HepG2 (cell line): ENCODE measurements around the gene YEATS2. TPM values are rescaled to one million over a fixed set of nuclear protein-coding genes. Genes with fewer than 3 reads are reported as not detected.

Experiments
- ATAC-seq: fragments of 200-7000 bp; cut with Tn5 transposase; 3 replicates; pipeline ENCODE4 v1.9.1; 2020; ENCODE audit warnings: mild to moderate bottlenecking, moderate library complexity
- BruUV-seq: library from RNA; stranded (reverse); fragments of 400-500 nt; replicated peaks from 2 replicates; lab custom pipeline; 2021; lab: Mats Ljungman, UMichigan
- CTCF ChIA-PET: fragments of 300-600 bp; formaldehyde crosslinking; extraction: SDS; loops from one replicate; lab custom pipeline; 2021; ENCODE audit warnings: low total read pairs, inconsistent platforms, low intra/inter-chr PET ratio; lab: Yijun Ruan, JAX
- POLR2A ChIA-PET: fragments of 350-600 bp; sonication (Branson Sonifier 250); formaldehyde crosslinking; loops from one replicate; lab custom pipeline; 2020; ENCODE audit warnings: antibody characterized with exemption, inconsistent platforms; lab: Yijun Ruan, JAX
- DNase-seq: peaks from one replicate; pipeline ENCODE4 v3.0.0-alpha.2; 2015; ENCODE audit warnings: low spot score
- FAIRE-seq: peaks from 3 replicates; lab custom pipeline; 2011; peaks lifted over from hg19 to GRCh38; lab: Jason Lieb, UNC
- H2AFZ ChIP-seq: one replicate; pipeline ENCODE4 v1.6.1; 2011; ENCODE audit warnings: low read length, inconsistent platforms
- H3K27ac ChIP-seq: fragments of 300-600 bp; 3 replicates; pipeline ENCODE4 v1.8.0; 2011; ENCODE audit warnings: mixed run types, mild to moderate bottlenecking, mixed read lengths, low read length, inconsistent platforms; ENCODE audit not compliant: insufficient read depth; ENCODE audit errors: extremely low read length
- H3K27me3 ChIP-seq, 2 experiments: fragments of 200-600 bp in 1 of 2; 2 replicates in 1 of 2; 3 replicates in 1 of 2; pipeline versions ENCODE4 v1.6.0 to v1.8.0; 2011; ENCODE audit warnings: low read length in 2 of 2, mild to moderate bottlenecking in 2 of 2, moderate library complexity in 2 of 2, inconsistent platforms in 1 of 2; ENCODE audit not compliant: insufficient read depth in 2 of 2, control insufficient read depth in 1 of 2
- H3K36me3 ChIP-seq, 2 experiments: fragments of 200-600 bp in 1 of 2; replicated peaks in 1 of 2; 2 replicates in 1 of 2; 3 replicates in 1 of 2; pipeline versions ENCODE4 v1.5.1 to v1.8.0; 2011; ENCODE audit warnings: low read length in 2 of 2, inconsistent platforms in 1 of 2; ENCODE audit not compliant: insufficient read depth in 2 of 2, control insufficient read depth in 1 of 2
- H3K4me1 ChIP-seq: 2 replicates; pipeline ENCODE4 v1.5.1; 2012; ENCODE audit warnings: low read length, inconsistent platforms; ENCODE audit not compliant: insufficient read depth
- H3K4me2 ChIP-seq: 2 replicates; pipeline ENCODE4 v1.6.0; 2011; ENCODE audit warnings: low read depth, low read length, inconsistent platforms
- H3K4me3 ChIP-seq, 3 experiments: fragments of 200-600 bp in 1 of 3; sonication (generic), shearing (Covaris generic) in 1 of 3; replicated peaks in 1 of 3; 2 replicates each; pipeline ENCODE4 v1.5.1; 2011 to 2016; ENCODE audit warnings: low read length in 3 of 3, inconsistent platforms in 2 of 3, low read depth in 2 of 3, mild to moderate bottlenecking in 2 of 3, control low read depth in 1 of 3, mixed read lengths in 1 of 3; ENCODE audit not compliant: insufficient read depth in 1 of 3
- H3K79me2 ChIP-seq: one replicate; pipeline ENCODE4 v1.6.1; 2011; ENCODE audit warnings: low read length, inconsistent platforms; ENCODE audit not compliant: insufficient read depth
- H3K9ac ChIP-seq: 2 replicates; pipeline ENCODE4 v1.6.0; 2011; ENCODE audit warnings: mild to moderate bottlenecking, low read depth, low read length, inconsistent platforms; ENCODE audit not compliant: insufficient read depth
- H3K9me3 ChIP-seq: 2 replicates; pipeline ENCODE4 v1.5.1; 2012; ENCODE audit warnings: mild to moderate bottlenecking, low read length
- H4K20me1 ChIP-seq: 2 replicates; pipeline ENCODE4 v1.6.0; 2011; ENCODE audit warnings: inconsistent platforms, mild to moderate bottlenecking, low read length, moderate library complexity; ENCODE audit not compliant: insufficient read depth
- CBX5 ChIP-seq: sonication (generic); formaldehyde crosslinking; IDR thresholded peaks from 2 replicates; pipeline ENCODE4 v1.4.0; 2020; ENCODE audit warnings: missing genetic modification reagents, borderline replicate concordance
- HOXA5 ChIP-seq: sonication (generic); formaldehyde crosslinking; IDR thresholded peaks from 2 replicates; pipeline ENCODE4 v1.4.0; 2020; ENCODE audit warnings: missing genetic modification reagents
- KDM4B ChIP-seq: sonication (generic); formaldehyde crosslinking; IDR thresholded peaks from 2 replicates; pipeline ENCODE4 v1.4.0; 2020; ENCODE audit warnings: missing genetic modification reagents
- NCOA2 ChIP-seq: sonication (generic); formaldehyde crosslinking; IDR thresholded peaks from 2 replicates; pipeline ENCODE4 v1.8.0; 2022; ENCODE audit warnings: inconsistent platforms
- PLRG1 ChIP-seq: fragments of 450-650 bp; conservative IDR thresholded peaks from 2 replicates; pipeline ENCODE4 v1.6.1; 2016
- RFX5 ChIP-seq: IDR thresholded peaks from 2 replicates; pipeline ENCODE4 v1.6.1; 2011; ENCODE audit warnings: low read depth, low read length, improper control_type of control experiment
- ZNF260 ChIP-seq: sonication (generic); formaldehyde crosslinking; IDR thresholded peaks from 2 replicates; pipeline ENCODE4 v1.4.0; 2020; ENCODE audit warnings: missing genetic modification reagents, low read depth, mild to moderate bottlenecking, borderline replicate concordance
- WGBS: methylation state at CpG from one replicate; pipeline ENCODE4 v1.1.6; 2017; ENCODE audit warnings: low lambda C conversion rate; 5-methylcytosine and 5-hydroxymethylcytosine counted together
- in situ Hi-C: cut with HindIII; loops from 2 replicates; pipeline ENCODE4 v1.10.0; 2017; ENCODE audit warnings: low pct_unique_long_range_greater_than_20kb; ENCODE audit not compliant: extremely low pct_ligation_motif_present
- intact Hi-C: fragments of 100-400 bp; cut with micrococcal nuclease; formaldehyde crosslinking; loops from one replicate; pipeline ENCODE4 v1.10.0; 2022; ENCODE audit not compliant: unreplicated experiment
- polyA plus RNA-seq, 8 experiments: library from polyadenylated mRNA; depleted of rRNA in 3 of 8; stranded (reverse) in 7 of 8; unstranded in 1 of 8; fragments of >200 nt; fragmentation: Illumina TruSeq in 4 of 8; extraction: Trizol in 4 of 8; gene quantifications; 2 replicates each; pipeline versions ENCODE4 v1.2.1 to v1.2.3, GENCODE V29; 2011 to 2016; ENCODE audit warnings: low read depth in 4 of 8, missing spikeins in 1 of 8, mixed read lengths in 1 of 8; ENCODE audit not compliant: insufficient read depth in 1 of 8
- total RNA-seq, 5 experiments: library from RNA; depleted of rRNA; stranded (reverse); fragments of >200 nt; fragmentation: Illumina TruSeq; extraction: Trizol; gene quantifications; 2 replicates each; pipeline ENCODE4 v1.2.3, GENCODE V29; 2016; ENCODE audit warnings: low read depth in 1 of 5
- TF ChIP-seq, protein P1 (sequence below): IDR thresholded peaks from 2 replicates; pipeline ENCODE4 v1.6.1; 2016; ENCODE audit warnings: low read depth
- TF ChIP-seq, protein P2 (sequence below): sonication (generic); formaldehyde crosslinking; IDR thresholded peaks from 2 replicates; pipeline ENCODE4 v1.8.0; 2022; ENCODE audit warnings: mild to moderate bottlenecking, missing genetic modification reagents, borderline replicate concordance
- TF ChIP-seq, protein P3 (sequence below): sonication (generic); formaldehyde crosslinking; IDR thresholded peaks from 2 replicates; pipeline ENCODE4 v1.4.0; 2020; ENCODE audit warnings: mild to moderate bottlenecking, missing genetic modification reagents
- TF ChIP-seq, protein P4 (sequence below): sonication (generic); formaldehyde crosslinking; IDR thresholded peaks from 2 replicates; pipeline ENCODE4 v1.5.1; 2020; ENCODE audit warnings: mild to moderate bottlenecking, missing genetic modification reagents, moderate library complexity

Gene YEATS2
- total and polyA plus RNA-seq, 2 of the 13 experiments (the other 11 are each of a cell fraction or from before 2014, with no cell fraction given), result 18.6 to 33.7 TPM

DNA sequence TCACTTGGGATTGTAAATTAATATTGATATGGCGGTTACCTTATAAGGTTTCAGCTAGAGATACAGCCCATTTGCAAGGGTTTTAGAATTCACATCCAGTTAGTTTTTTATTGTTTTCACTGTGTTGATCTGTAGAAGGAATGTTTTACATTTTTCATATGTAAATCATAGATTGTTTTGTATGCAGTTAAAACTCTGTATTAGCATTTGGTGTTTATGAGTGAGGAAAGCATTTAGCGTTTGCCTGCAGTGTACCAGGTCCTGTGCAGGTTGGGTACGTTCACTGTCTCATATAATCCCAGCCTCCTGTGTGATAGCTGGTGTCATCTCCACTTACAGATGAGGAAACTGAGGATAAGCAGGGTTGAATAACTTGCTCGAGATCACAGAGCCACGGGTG lies 104.0 kb downstream of the YEATS2 start:
- ATAC-seq, result no peak
- TF ChIP-seq, protein P1, sequence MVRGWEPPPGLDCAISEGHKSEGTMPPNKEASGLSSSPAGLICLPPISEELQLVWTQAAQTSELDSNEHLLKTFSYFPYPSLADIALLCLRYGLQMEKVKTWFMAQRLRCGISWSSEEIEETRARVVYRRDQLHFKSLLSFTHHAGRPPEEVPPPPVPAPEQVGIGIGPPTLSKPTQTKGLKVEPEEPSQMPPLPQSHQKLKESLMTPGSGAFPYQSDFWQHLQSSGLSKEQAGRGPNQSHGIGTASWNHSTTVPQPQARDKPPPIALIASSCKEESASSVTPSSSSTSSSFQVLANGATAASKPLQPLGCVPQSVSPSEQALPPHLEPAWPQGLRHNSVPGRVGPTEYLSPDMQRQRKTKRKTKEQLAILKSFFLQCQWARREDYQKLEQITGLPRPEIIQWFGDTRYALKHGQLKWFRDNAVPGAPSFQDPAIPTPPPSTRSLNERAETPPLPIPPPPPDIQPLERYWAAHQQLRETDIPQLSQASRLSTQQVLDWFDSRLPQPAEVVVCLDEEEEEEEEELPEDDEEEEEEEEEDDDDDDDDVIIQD (CRISPR knock-in tag), result no peak
- ChIA-PET CTCF (no interaction called here), POLR2A (no interaction called here)
- BruUV-seq, result no TSS peak
- H3K27me3 ChIP-seq, result no peaks in the 10 kb centered on the region
- no peak for FAIRE-seq
- no peak overlapping the region for H3K9ac ChIP-seq
- in situ Hi-C loops, result no loop called here
- DNase-seq, result no peak
- H3K9me3 ChIP-seq, result no peaks in the 10 kb centered on the region
- H4K20me1 ChIP-seq, result no peaks in the 10 kb centered on the region
- H2AFZ ChIP-seq, result no peak overlapping the region
- no peaks in the 10 kb centered on the region for H3K4me1 ChIP-seq
- intact Hi-C loops, result no loop called here
- no peak overlapping the region for H3K27ac ChIP-seq
- peaks cover 32 to 76% of the 10 kb centered on the region in 2 experiments for H3K36me3 ChIP-seq
- H3K79me2 ChIP-seq, result no peaks in the 10 kb centered on the region
- H3K4me3 ChIP-seq, result no peak overlapping the region
- 91% methylated on average over 5 of the region's 5 CpGs for WGBS
- H3K4me2 ChIP-seq, result no peak overlapping the region

DNA sequence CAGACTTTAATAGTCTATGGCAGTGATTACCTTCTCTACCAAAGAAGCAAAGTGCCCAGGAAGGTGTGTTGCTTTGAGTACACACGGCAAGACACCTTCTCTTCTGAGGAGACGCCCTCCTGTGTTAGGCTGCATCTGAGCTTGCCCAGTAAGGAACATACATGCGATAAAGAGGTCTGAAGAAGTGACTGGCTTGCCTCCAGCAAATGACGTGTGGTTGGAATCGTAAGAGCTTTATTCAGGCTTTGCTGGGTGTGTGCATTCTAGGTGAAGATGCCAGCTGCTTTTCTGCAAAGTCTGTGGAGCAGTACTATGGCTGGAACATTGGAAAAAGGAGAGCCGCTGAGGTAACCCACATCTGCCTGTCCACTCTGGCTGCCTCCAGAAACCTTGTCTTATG lies 105.4 kb downstream of the YEATS2 start:
- Histone ChIP-seq H3K9me3 (no peaks in the 10 kb centered on the region), H3K4me1 (no peaks in the 10 kb centered on the region), H4K20me1 (no peaks in the 10 kb centered on the region), H3K79me2 (no peaks in the 10 kb centered on the region), H3K9ac (no peak overlapping the region), H3K27me3 (no peaks in the 10 kb centered on the region), H2AFZ (no peak overlapping the region), H3K4me3 (no peak overlapping the region), H3K4me2 (no peak overlapping the region), H3K36me3 (peaks cover 37 to 85% of the 10 kb centered on the region in 2 experiments), H3K27ac (no peak overlapping the region)
- DNase-seq, result no peak
- intact Hi-C loops, result no loop called here
- ATAC-seq, result no peak
- POLR2A ChIA-PET, result no interaction called here
- BruUV-seq, result no TSS peak
- 96% methylated on average over 6 of the region's 6 CpGs for WGBS
- CTCF ChIA-PET, result no interaction called here
- no peak for FAIRE-seq
- in situ Hi-C loops, result no loop called here
- TF ChIP-seq, protein P2, sequence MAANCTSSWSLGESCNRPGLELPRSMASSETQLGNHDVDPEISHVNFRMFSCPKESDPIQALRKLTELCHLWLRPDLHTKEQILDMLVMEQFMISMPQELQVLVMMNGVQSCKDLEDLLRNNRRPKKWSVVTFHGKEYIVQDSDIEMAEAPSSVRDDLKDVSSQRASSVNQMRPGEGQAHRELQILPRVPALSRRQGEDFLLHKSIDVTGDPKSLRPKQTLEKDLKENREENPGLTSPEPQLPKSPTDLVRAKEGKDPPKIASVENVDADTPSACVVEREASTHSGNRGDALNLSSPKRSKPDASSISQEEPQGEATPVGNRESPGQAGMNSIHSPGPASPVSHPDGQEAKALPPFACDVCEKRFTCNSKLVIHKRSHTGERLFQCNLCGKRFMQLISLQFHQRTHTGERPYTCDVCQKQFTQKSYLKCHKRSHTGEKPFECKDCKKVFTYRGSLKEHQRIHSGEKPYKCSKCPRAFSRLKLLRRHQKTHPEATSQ, result no peak
- TF ChIP-seq, protein P3, sequence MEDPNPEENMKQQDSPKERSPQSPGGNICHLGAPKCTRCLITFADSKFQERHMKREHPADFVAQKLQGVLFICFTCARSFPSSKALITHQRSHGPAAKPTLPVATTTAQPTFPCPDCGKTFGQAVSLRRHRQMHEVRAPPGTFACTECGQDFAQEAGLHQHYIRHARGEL, result no peak
- TF ChIP-seq RFX5 (no peak), PLRG1 (no peak), HOXA5 (no peak), ZNF260 (CRISPR knock-in tag) (no peak), CBX5 (CRISPR knock-in tag) (no peak), KDM4B (no peak), NCOA2 (CRISPR knock-in tag) (no peak)
- TF ChIP-seq, protein P4, sequence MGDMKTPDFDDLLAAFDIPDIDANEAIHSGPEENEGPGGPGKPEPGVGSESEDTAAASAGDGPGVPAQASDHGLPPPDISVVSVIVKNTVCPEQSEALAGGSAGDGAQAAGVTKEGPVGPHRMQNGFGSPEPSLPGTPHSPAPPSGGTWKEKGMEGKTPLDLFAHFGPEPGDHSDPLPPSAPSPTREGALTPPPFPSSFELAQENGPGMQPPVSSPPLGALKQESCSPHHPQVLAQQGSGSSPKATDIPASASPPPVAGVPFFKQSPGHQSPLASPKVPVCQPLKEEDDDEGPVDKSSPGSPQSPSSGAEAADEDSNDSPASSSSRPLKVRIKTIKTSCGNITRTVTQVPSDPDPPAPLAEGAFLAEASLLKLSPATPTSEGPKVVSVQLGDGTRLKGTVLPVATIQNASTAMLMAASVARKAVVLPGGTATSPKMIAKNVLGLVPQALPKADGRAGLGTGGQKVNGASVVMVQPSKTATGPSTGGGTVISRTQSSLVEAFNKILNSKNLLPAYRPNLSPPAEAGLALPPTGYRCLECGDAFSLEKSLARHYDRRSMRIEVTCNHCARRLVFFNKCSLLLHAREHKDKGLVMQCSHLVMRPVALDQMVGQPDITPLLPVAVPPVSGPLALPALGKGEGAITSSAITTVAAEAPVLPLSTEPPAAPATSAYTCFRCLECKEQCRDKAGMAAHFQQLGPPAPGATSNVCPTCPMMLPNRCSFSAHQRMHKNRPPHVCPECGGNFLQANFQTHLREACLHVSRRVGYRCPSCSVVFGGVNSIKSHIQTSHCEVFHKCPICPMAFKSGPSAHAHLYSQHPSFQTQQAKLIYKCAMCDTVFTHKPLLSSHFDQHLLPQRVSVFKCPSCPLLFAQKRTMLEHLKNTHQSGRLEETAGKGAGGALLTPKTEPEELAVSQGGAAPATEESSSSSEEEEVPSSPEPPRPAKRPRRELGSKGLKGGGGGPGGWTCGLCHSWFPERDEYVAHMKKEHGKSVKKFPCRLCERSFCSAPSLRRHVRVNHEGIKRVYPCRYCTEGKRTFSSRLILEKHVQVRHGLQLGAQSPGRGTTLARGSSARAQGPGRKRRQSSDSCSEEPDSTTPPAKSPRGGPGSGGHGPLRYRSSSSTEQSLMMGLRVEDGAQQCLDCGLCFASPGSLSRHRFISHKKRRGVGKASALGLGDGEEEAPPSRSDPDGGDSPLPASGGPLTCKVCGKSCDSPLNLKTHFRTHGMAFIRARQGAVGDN (CRISPR knock-in tag), result no peak
